ENCODE measurements around the gene SNAPIN. TPM values are rescaled to one million over a fixed set of nuclear protein-coding genes. Genes with fewer than 3 reads are reported as not detected.

SNAPIN gene
- total and polyA plus RNA-seq, 2 experiments from 2014 or later = 56.1 to 113 TPM

GRCh38 chr1:153683854-153684253, 25.4 kb downstream of the SNAPIN start:
- no peaks in the 10 kb centered on the region for H3K36me3 ChIP-seq
- H3K9me3 ChIP-seq (ENCODE audit: low read depth) = no peaks in the 10 kb centered on the region
- no peak for TF ChIP-seq CTCF (IDR thresholded peaks at IDR 0.05; ENCODE audit: low read depth, low read length)
- H3K27ac ChIP-seq = no peak overlapping the region
- no peak overlapping the region for H3K4me3 ChIP-seq
- peaks cover 29% of the 10 kb centered on the region for H3K27me3 ChIP-seq
- DNase-seq (ENCODE audit: low read depth in 1 of 2, low spot score in 1 of 2) = peak in 1 of 2 donors; percentile 55
- no peaks in the 10 kb centered on the region for H3K4me1 ChIP-seq (ENCODE audit: low read depth)

GRCh38 chr1:153684892-153685291, 26.4 kb downstream of the SNAPIN start:
- Histone ChIP-seq H3K4me3 (no peak overlapping the region), H3K4me1 (ENCODE audit: low read depth) (no peaks in the 10 kb centered on the region), H3K27ac (no peak overlapping the region), H3K9me3 (ENCODE audit: low read depth) (no peaks in the 10 kb centered on the region), H3K36me3 (no peaks in the 10 kb centered on the region), H3K27me3 (peaks cover 18% of the 10 kb centered on the region)
- no peak for DNase-seq (ENCODE audit: low read depth in 1 of 2, low spot score in 1 of 2)
- no peak for TF ChIP-seq CTCF (IDR thresholded peaks at IDR 0.05; ENCODE audit: low read depth, low read length)

GRCh38 chr1:153685544-153686340, 27.2 kb downstream of the SNAPIN start:
- Histone ChIP-seq H3K4me1 (ENCODE audit: low read depth) (no peaks in the 10 kb centered on the region), H3K27me3 (peaks cover 10% of the 10 kb centered on the region), H3K4me3 (no peak overlapping the region), H3K27ac (no peak overlapping the region), H3K36me3 (no peaks in the 10 kb centered on the region), H3K9me3 (ENCODE audit: low read depth) (no peaks in the 10 kb centered on the region)
- DNase-seq (ENCODE audit: low read depth in 1 of 2, low spot score in 1 of 2) = no peak
- TF ChIP-seq CTCF (IDR thresholded peaks at IDR 0.05; ENCODE audit: low read depth, low read length) = no peak

GRCh38 chr1:153687346-153688125, 29.0 kb downstream of the SNAPIN start:
- H3K4me1 ChIP-seq (ENCODE audit: low read depth) = no peaks in the 10 kb centered on the region
- H3K27ac ChIP-seq = no peak overlapping the region
- H3K4me3 ChIP-seq = no peak overlapping the region
- H3K9me3 ChIP-seq (ENCODE audit: low read depth) = no peaks in the 10 kb centered on the region
- DNase-seq (ENCODE audit: low read depth in 1 of 2, low spot score in 1 of 2) = no peak
- H3K36me3 ChIP-seq = no peaks in the 10 kb centered on the region
- no peaks in the 10 kb centered on the region for H3K27me3 ChIP-seq
- no peak for TF ChIP-seq CTCF (IDR thresholded peaks at IDR 0.05; ENCODE audit: low read depth, low read length)

- no peaks in the 10 kb centered on the region for H3K9me3 ChIP-seq (ENCODE audit: low read depth)
- TF ChIP-seq CTCF (IDR thresholded peaks at IDR 0.05; ENCODE audit: low read depth, low read length) = no peak
- no peak overlapping the region for H3K27ac ChIP-seq
- H3K27me3 ChIP-seq = no peaks in the 10 kb centered on the region
- H3K36me3 ChIP-seq = no peaks in the 10 kb centered on the region
- no peaks in the 10 kb centered on the region for H3K4me1 ChIP-seq (ENCODE audit: low read depth)
- no peak overlapping the region for H3K4me3 ChIP-seq
- DNase-seq (ENCODE audit: low read depth in 1 of 2, low spot score in 1 of 2) = no peak
Observed at GRCh38 chr1:153688276-153688675, 29.8 kb downstream of the SNAPIN start.

All from cardiac muscle cell (in vitro differentiated cells and primary cell).